Choroid plexus epithelial cell (primary cell): ENCODE measurements around the gene POLD3.

ENCODE experiments used
- DNase-seq: peaks from one replicate; pipeline ENCODE4 v3.0.0-alpha.2; 2010; ENCODE audit warnings: low read depth
- H3K4me3 ChIP-seq: 2 replicates; pipeline ENCODE4 v1.5.1; 2011; ENCODE audit warnings: low read depth, mild to moderate bottlenecking, control low read depth, low read length, moderate library complexity
- CTCF ChIP-seq: conservative IDR thresholded peaks from 2 replicates; pipeline ENCODE4 v1.5.1; 2011; ENCODE audit warnings: low read depth, mild to moderate bottlenecking, control low read depth, inconsistent platforms, low read length, moderate library complexity

Gene POLD3

DNA sequence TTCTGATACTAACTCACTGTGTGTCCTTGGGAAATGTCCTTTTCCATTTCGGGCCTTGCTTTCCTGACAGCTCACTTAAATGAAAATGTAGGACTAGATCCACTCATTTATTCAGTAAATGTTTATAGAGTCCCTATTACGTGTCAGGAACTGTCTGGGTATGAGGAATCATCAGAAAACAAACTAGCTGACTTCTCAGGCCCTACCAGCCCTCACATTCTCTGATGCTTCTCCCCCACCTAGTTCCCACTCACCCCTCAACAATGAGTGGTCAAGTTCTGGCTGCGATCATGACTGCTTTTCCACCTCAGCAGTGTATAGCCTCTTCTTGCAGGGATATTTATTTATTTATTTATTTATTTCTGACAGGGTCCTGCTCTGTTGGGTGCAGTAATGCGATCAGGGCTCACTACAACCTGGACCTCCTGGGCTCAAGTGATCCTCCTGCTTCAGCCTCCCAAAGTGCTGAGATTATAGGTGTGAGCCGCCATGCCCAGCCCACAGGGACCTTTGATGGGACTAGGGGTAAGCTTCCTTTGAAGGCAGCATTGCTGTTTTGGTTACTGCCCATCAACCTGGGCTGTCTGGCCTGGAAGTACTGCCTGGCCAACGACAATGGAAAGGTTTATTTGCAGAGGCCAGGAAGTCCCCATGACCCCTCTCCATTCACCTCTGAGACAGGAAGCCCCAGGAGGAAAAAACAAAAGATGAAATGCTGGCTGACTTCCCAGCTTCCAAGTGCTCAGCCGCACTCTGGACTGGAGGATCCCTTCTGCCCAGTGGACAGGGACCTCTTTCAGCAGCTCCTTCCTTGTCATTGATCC is 33.1 kb upstream of the POLD3 start:
- TF ChIP-seq CTCF, result no peak
- no peak for DNase-seq

GRCh38 chr11:74559934-74560309 is 32.5 kb upstream of the POLD3 start:
- DNase-seq, result no peak
- no peak overlapping the region for H3K4me3 ChIP-seq
- TF ChIP-seq CTCF, result no peak

More for the DNA sequence above, 33.1 kb upstream of the POLD3 start:
- H3K4me3 ChIP-seq, result no peak overlapping the region

DNA sequence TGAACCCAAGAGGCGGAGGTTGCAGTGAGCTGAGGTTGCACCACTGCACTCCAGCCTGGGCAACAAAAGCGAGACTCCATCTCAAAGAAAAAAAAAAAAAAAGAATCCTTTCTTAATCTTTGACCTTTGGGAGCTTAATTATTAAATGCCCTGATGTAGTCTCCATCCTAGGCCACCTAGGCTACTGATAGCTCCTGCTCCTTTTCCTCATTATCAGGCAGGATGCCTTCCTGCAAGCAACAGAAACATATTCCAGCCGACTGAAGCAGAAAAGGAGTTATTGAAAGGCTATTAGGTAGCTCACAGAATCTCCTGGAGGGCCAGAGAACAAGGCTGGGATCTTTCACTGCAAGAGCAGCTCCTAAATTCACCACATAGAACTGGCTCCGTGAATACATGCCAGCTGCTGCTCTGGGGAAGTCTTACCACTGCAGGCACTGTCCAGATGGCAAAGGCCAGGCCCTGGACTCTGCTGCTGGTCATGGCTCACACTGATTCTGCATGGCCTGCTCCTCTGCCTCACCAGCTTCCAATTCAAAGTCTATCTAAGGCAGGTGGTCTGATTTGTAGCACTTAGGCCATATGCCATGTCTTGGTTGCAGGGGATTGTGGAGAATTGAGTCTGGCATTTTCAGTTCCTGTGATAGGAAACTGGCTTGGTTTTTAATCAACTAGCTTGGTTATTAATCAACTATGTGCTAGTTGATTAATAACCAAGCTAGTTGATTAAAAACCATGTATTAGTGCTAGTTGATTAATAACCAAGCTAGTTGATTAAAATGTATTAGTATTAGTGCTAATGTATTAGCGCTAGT is 26.0 kb upstream of the POLD3 start:
- DNase-seq, result no peak
- H3K4me3 ChIP-seq, result no peak overlapping the region
- no peak for TF ChIP-seq CTCF

- H3K4me3 ChIP-seq, result no peak overlapping the region
- TF ChIP-seq CTCF, result no peak
- no peak for DNase-seq
Measured at GRCh38 chr11:74568028-74568427, 24.4 kb upstream of the POLD3 start.

DNA sequence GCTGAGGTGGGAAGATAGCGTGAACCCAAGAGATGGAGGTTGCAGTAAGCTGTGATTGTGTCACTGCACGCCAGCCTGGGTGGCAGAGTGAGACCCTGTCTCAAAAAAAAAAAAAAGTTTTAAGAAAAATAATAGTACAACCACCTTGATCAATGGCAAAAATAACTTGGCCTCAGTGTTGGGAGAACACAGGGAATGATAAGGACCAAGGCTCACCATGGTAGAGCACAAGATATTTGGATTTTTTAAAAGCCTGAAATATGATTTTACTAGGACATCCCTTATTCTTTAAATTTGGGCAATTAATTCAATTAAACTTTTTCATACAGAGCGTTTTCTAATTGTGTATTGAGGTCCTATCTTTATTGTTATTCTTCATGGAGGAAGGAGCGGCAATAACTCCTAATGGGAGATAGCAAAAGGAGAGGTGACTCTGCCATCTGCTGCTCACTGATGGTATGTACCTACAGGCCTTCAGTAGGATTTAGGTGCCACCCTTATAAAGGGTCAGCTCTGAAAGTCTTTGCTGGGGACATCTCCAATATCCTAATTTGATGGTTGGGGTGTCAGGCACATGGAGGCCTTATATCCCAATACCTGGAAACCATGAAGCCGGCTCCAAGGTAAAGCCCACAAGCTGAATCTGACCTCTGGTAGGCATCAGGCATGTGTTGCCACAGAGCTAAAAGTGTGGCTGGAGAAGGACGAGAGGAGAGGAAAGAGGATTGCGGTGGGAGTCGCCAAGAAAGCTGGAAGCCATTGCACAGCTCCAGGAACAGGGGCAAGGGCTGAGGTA is 21.9 kb upstream of the POLD3 start:
- peak; percentile 83 for TF ChIP-seq CTCF
- peak; percentile 80 for DNase-seq
- H3K4me3 ChIP-seq, result no peak overlapping the region

DNA sequence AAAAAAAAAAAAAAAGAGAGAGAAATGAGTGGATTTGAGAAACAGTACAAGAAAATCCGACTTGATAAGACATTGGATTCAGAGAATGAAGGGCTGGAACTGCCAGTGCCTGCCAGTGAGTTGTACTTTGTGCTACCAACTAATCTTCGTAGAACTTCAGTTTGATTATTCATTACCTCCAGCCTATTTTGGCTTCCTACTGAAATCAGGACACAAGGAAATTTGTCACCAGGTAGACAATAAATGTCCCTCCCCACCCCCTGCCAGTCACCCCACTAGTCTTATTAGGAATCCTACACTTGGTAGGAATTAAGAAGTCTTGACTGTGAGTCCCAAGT is 21.4 kb upstream of the POLD3 start:
- H3K4me3 ChIP-seq, result no peak overlapping the region
- no peak for DNase-seq
- no peak for TF ChIP-seq CTCF
